ENCODE data around the gene TRAF3.

The TRAF3 gene

GRCh38 chr14:102778338-102779083, 1.3 kb downstream of the TRAF3 start:
- DNase-seq, result no peak

- no peak for DNase-seq
Measured at GRCh38 chr14:102779084-102779462, 1.8 kb downstream of the TRAF3 start.

- no peak for DNase-seq
Measured at GRCh38 chr14:102779574-102780315, 2.5 kb downstream of the TRAF3 start.

- DNase-seq, result no peak
Measured at GRCh38 chr14:102781063-102781462, 3.8 kb downstream of the TRAF3 start.

- DNase-seq, result no peak
Measured at GRCh38 chr14:102782974-102783373, 5.7 kb downstream of the TRAF3 start.

GRCh38 chr14:102784892-102785594, 7.8 kb downstream of the TRAF3 start:
- no peak for DNase-seq

- no peak for DNase-seq
Measured at GRCh38 chr14:102785595-102785963, 8.3 kb downstream of the TRAF3 start.

- DNase-seq, result no peak
Measured at GRCh38 chr14:102786768-102787167, 9.5 kb downstream of the TRAF3 start.

- no peak for DNase-seq
Measured at GRCh38 chr14:102789349-102789748, 12.1 kb downstream of the TRAF3 start.

- DNase-seq, result no peak
Measured at GRCh38 chr14:102793531-102794328, 16.5 kb downstream of the TRAF3 start.

- no peak for DNase-seq
Measured at GRCh38 chr14:102795060-102795925, 18.0 kb downstream of the TRAF3 start.

GRCh38 chr14:102796661-102797190, 19.5 kb downstream of the TRAF3 start:
- no peak for DNase-seq

- no peak for DNase-seq
Measured at GRCh38 chr14:102798926-102799325, 21.7 kb downstream of the TRAF3 start.

- no peak for DNase-seq
Measured at GRCh38 chr14:102799684-102800562, 22.7 kb downstream of the TRAF3 start.

GRCh38 chr14:102802834-102803523, 25.7 kb downstream of the TRAF3 start:
- DNase-seq, result no peak

- no peak for DNase-seq
Measured at GRCh38 chr14:102804858-102805257, 27.6 kb downstream of the TRAF3 start.

GRCh38 chr14:102805371-102805891, 28.2 kb downstream of the TRAF3 start:
- DNase-seq, result peak; percentile 11

GRCh38 chr14:102805941-102806340, 28.7 kb downstream of the TRAF3 start:
- DNase-seq, result no peak

- no peak for DNase-seq
Measured at GRCh38 chr14:102806447-102806846, 29.2 kb downstream of the TRAF3 start.

- no peak for DNase-seq
Measured at GRCh38 chr14:102807013-102807406, 29.8 kb downstream of the TRAF3 start.
